Cardiac septum (tissue), 1 donor: Measurements from ENCODE around the gene IL11RA. TPM values are rescaled to one million over a fixed set of nuclear protein-coding genes. Genes with fewer than 3 reads are reported as not detected.

Experiments
- DNase-seq: peaks from one replicate; pipeline ENCODE4 v3.0.0-alpha.2; 2020; ENCODE audit warnings: low spot score
- intact Hi-C: fragments of 100-400 bp; cut with DNase I; formaldehyde crosslinking; loops from one replicate; pipeline ENCODE4 v1.14.0; 2022
- long read RNA-seq: library from polyadenylated mRNA; unstranded; transcript quantifications from one replicate; pipeline ENCODE4 v2.0.0, GENCODE V29; 2021
- total RNA-seq: library from RNA; stranded (reverse); fragmentation: NEBNext Ultra II Directional; extraction: Animal tissue kit (Norgen Biotek cat#: 25700); gene quantifications from one replicate; pipeline ENCODE4 v1.2.1, GENCODE V29; 2021
- donor health status: DM: no; HTN: no; CAD: no.

Gene IL11RA
- total RNA-seq: 59.4 TPM
- long read RNA-seq, transcript IL11RA-202 (13 exons, 1,700 nt): major isoform, 68 of 134 reads
- long read RNA-seq, partial matches to known transcripts: 21 of 134 reads
- long read RNA-seq, other reads (novel, unspliced or antisense): 40 of 134 reads

DNA sequence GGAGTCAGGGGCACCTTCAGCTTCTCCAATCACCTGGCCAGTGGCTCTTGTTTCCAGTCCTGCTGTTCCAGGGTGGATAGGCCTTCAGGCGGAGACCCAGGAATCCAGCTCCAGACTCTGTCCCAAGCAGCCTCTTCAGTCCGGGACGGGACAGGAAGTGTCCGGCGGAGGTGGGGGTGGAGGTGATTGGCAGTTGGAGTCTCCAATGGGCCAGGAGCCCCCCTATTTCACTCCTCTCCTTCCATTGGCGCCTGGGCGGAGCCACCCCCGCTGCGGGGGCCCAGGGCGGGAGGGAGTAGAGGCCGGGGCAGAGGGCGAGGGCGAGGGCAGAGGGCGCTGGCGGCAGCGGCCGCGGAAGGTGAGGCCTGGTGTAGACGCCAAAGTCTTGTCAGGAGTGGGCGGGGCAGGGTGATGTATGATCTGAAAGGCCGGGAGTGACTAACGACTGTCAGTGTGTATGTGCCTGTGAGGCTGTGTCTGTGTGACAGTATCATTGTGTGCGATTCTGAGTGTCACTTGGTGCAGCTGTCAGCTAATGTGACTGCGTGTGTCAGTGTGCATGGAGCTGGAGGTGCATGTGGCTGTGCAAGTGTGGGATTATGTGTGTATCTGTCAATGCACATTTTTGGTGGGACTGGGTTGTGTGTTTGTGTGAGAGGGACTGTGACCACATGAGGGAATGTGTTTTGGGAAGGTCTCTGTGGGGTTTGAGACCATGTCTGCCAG, at the start of gene IL11RA:
Gene IL11RA, plus strand, starts transcription at position 310 of the 726 bp plus-strand sequence. CDS start 3,033 bp downstream, outside the sequence.
- peak; percentile 94 for DNase-seq
- intact Hi-C loops: no loop called here

DNA sequence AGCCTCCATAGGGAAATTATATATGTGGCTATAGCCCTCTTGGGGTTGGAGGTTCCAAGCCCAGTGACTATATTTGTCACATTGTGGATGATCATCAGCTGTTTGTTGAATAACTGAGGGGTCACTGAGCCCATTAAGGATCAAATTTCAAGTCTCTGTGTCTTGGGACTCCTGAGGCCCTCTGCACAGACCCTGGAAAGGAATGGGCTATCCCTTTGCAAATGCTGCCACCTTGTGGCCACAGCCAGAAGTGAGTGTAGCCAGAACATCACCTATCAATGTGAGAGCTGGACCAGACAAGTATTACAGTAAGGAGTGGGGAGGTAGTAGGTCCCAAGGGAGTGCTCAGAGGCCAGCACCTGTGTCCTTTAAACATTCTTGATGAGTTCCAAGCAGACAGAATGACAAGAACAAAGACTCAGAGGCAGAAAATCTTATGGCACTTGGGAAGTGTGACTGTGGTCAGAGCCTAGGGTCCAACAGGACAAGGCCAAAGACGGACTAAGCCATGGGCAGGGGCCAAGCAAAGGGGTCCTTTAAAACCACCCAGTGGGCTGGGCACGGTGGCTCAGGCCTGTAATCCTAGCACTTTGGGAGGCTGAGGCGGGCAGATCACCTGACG, 48.3 kb upstream of the IL11RA start:
- peak; percentile 89 for DNase-seq
- intact Hi-C loops: loop anchor here (5.0 kb wide), 1 partner anchor 266 kb away; no protein-coding TSS in a partner anchor

DNA sequence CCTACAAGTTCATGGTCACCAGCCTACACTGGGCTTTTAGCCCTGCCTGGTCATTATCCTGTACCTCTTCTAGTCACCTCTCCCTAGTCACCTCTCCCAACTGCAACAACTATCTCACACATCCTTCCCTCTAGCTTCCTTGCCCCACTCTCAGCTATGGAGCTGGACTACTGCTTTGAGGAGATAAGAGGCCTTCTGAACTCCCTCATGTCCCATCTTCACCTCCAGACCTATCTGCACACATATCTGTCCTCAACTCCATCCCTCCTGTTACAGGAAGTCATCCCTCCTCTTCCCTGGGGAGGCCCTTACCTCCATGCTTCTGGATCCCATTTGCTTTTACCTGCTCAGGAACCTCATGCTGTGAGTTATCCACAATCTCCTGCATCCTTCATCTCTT, 45.8 kb upstream of the IL11RA start:
- intact Hi-C loops: no loop called here
- no peak for DNase-seq

DNA sequence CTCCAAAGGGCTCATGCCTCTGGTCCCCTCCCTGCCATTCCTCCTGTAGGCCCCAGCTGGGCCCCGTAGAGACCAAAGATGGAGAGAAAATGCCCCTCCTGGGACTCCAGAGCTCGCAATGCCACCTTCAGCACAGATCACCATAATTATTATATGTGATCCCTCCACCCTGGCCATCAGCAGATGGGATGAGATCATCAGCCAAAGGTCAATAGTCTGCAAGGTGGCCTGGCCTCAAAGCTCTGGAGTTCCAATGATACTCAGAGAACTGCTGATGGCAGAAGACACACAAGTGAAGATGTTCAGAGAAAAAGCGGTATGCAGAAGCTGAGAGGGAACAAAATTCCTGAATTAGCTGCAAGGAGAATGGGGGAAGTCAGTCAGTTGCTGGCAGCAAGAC, 45.1 kb upstream of the IL11RA start:
- intact Hi-C loops: no loop called here
- no peak for DNase-seq

DNA sequence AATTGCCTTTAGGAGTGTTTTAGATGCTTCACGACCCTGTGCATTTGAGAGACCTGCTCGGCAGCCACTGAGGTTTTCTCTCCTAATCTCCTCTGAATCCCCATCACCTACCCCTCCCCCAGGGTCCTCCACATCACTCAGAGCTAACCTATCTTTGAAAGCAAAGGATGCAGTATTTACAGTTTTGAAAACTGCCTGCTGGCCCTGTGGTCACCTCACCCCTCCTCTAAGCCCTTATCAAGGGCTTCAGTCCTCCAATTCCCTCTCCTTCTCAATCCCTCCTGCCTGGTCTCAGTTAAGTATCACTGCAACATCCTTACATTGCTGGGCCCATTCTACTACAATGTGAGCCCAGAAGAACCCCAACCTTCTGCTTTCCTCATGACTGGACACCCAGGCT, 44.7 kb upstream of the IL11RA start:
- intact Hi-C loops: no loop called here
- DNase-seq: no peak

DNA sequence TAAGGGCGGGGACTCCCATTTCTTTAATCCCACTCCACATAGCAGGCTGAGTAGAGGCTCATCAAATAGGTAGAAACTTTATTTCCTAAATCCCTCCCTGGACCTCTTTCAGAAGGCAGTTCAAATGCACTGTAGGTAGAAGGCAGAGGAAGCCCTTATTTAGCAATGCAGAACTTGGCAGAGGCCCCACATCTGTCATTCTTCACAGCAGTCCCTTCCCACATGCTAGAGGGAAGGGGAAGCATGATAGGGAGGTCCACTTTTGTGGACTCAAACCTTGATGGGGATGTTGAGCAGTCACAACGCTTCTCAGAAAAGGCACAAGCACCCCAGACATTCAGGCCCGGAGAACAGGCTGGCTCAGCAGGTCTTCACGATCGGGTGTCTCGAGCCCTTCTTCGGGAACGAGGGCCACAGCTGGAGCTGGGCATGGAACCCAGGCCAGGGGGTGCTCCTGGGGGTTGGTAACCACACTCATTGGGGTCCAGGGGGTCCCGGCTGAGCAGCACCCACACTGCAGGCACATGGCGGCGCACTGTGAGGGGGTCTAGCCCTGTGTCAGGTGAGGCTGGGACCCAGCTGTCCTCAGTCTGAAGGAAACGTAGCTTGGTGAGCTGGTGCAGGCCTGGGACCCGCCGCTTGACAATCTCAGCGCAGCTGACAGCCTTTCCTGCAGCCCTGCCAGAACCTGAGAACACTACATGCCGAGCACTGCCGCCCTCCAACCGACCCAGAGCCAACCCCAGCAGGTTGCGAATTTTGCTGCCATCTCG, 41.4 kb upstream of the IL11RA start:
- no peak for DNase-seq
- intact Hi-C loops: loop anchor here (5.0 kb wide), 2 partner anchors 37 to 153 kb away; partner anchors contain the start of genes DNAI1, FAM219A and GALT

DNA sequence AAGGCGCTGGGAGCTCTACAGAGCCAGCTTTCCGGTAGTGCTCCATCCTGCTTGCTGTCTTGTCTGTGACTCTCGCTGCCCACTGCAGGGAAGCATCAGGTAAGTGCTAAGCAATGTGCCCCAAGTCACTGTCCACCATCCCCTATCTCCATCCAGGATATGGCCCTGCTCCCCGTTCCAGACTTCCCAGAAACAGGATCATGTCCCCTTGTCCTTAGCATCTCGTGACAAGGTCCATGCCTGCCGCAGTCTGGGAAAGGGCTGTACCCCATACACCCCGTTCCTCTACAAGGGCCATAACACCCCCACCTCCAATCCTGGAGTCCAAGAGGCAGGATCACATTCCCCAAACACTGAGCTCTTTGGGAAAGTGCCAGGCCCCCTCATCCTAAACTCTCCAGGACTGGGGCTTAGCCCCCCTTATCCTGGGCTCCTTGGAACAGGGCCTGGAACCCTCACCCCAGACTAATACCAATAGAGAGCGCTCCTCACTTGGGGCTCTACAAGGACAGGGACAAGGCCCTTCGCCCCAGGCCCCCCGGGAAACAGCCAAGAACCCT, 40.7 kb upstream of the IL11RA start:
- intact Hi-C loops: loop anchor here (5.0 kb wide), 2 partner anchors 36 to 154 kb away; partner anchors contain the start of genes DNAI1, FAM219A and GALT

DNA sequence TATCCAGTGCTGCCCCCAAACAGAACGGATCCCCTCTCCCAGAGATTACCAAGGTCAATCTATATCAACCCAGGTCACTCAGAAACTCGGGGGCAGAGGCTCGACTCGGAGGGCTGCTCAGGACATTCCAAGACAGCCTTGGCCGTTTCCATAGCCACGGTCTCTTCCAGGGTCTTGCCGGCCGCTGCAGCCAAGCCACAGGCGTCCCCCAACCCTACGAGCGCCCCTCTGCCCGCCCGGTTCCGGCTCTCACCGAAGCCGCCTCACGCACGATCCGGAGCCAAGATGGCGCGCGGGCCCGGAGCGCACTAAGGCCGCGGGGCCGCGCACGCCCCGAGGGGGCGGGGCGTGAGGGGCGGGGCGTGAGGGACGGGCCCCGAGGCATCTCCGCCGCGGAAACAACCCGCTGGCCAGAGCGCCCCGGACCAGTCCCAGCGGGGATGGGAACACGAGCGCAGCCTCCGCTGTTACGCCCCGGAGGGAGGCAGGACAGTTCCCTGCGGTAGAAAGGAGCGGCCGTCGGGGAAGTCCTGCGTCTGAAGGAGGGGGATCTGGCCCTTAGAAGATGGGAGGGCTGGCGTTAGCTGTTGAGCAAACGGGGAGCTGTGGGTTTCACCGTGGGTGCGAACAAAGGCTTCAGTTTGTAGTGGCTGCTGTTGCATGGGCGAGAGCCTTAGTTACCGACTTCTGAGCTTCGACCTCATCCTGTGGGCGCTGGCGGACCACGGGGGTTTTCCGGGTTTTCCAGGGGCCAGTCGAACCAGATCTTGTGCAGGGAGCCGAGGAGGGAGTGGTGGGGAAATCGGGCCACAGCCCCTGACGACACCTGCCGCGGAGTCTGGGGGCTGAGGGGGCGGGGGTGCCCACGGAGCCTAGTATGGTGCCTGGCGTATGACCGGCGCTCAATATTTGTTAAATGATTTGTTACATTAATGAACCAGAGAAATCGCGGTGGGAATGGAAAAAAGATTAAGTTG, 39.9 kb upstream of the IL11RA start, which contains the start of gene RPP25L:
Gene RPP25L, minus strand, starts transcription at position 287 of the 977 bp plus-strand sequence. CDS start 801 bp downstream, outside the sequence.
- intact Hi-C loops: loop anchor here (1.0 to 5.0 kb wide), 3 partner anchors 8 to 155 kb away; partner anchors contain the start of genes DCTN3, DNAI1, FAM219A and GALT
- peak; percentile 94 for DNase-seq

More for the DNA sequence above, 40.7 kb upstream of the IL11RA start:
- DNase-seq: no peak

DNA sequence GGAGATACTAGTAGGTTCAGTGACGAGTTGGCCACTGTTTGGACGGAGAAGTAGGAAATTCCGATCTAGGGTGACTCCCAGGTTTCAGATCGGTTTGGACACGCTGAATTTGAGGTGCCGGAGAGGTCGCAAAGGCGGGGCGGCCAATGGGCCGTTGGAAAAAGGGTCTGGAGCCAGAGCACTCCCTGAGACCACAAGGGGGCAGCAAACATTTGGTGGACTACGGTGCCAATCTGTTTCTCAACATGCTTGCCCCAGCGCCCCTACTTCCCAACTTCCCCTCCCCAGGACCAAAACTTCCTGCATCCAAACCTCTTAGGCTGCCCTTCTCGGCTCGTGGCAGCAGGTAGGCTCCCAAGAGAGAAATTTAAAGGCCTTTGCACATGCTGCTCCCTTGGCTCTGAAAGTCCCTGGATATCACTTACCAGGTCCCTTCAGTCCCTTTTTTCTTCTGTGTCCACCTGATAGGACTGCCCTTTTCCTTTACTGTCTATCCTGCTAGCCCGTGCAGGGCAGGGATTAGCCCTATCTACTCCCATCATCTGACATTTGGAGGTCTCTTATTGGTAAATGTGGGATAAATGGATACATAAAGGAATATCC, 39.1 kb upstream of the IL11RA start:
- no peak for DNase-seq
- intact Hi-C loops: loop anchor here (1.0 to 5.0 kb wide), 4 partner anchors 7 to 156 kb away; partner anchors contain the start of genes DCTN3, DNAI1, FAM219A and GALT

DNA sequence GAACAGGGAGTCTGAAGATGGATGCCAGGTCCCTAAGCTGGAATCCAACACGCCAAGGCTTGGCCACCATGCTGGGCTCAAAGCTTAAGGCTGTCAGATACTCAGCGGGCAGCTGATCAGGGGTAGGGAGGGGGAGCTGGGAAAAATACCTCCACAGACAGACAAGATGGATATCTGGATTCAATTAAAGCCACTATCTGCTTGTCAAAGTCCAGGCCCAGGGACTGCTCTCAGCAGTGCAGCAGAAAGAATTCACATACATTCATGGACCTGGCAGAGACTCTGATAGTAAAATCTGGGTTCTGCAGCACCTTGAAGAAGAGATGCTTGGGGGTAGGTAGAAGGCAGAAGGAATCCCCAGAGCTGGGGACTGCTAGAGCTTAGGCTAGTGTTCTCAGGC, 36.9 kb upstream of the IL11RA start:
- no peak for DNase-seq
- intact Hi-C loops: no loop called here

DNA sequence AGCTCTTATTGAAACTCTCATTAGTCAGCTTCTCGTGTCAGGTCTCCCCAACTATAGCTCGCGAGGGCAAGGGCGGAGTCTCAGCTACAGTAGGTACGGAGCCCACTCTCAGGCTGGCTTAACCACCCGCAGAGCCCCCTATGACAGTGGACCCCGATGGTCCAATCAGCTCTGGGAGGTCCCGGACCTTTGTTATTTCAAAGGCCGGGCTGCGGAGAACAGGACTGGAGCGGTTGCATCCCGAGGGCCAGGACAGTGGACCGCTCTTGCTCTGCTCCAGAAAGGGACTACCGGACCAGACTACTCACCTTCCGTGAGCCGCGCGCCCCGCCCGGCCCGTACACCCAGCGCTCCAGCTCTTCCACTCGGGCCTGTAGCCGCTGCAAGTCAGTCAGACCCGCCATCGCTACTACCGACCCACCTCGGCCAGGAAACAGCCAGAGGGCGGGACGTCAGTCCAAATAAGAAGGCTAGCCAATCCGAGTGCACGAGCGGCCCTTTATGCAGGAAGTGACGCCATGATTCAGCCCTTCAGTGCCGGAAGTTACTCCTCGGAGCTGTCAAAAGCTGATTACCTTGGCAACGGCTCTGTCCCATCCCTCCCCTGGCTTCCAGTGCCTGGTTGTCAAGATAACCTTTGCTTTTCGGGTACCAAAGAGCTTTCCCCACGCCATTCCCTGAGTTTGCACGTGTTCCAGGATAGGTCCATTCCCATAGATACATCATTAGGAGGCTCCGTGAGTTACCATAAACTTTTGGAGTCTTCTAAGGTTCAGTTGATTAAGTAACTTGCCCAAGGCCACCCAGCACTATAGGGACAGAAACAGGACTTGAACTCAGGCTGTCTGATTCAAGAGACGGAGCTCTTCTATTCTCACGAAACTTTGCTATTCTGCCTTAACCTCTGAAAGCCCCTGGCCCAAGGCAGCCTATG, 31.7 kb upstream of the IL11RA start, which contains the start of gene DCTN3:
Gene DCTN3, minus strand, starts transcription at position 435 of the 934 bp plus-strand sequence. Its CDS starts 31 bp downstream, at position 404.
- intact Hi-C loops: loop anchor here (1.0 kb wide), 1 partner anchor 8 kb away; the partner anchor contains the start of gene RPP25L
- DNase-seq: peak; percentile 95

DNA sequence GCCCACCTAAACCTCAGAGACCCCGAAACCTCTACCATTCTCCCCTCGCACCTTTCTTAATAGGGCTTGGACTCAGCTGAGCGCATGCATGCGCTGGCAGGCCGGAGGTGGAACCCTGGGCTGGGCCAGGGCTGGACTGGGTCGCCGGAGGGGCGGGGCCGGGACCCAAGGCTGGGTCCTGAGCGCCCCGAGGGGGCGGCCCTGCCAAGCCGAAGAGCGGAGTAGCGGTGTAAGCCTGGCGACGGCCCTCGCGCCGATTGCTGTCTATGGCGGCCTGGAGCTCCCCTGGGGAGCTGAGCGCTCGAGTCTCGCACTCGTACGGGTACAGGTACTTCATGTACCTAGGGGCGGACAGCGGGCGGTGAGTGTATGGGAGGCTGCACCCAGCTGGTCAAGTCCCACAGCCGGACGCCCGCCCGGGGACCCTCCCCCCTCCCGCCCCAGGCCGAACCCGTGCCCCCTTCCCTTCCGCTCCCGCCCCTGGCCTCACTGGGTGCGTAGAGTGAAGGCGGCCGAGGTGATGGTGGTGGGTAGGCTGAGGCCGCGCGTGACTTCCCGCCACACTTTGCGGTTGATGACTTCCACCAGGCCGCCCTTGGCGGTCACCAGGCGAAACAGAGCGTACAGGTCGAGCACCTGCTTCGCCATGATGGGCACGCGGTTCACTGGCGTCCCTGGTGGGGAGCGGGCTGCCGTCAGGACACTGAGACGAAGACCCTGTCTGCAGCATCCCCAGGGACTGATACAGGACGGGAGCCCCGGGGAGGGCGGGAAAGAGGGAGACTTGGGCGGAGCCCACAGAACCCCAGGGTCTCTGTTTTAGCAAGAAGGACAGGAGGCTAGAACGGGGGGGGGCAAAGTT, 28.4 kb upstream of the IL11RA start:
- intact Hi-C loops: no loop called here
- no peak for DNase-seq

DNA sequence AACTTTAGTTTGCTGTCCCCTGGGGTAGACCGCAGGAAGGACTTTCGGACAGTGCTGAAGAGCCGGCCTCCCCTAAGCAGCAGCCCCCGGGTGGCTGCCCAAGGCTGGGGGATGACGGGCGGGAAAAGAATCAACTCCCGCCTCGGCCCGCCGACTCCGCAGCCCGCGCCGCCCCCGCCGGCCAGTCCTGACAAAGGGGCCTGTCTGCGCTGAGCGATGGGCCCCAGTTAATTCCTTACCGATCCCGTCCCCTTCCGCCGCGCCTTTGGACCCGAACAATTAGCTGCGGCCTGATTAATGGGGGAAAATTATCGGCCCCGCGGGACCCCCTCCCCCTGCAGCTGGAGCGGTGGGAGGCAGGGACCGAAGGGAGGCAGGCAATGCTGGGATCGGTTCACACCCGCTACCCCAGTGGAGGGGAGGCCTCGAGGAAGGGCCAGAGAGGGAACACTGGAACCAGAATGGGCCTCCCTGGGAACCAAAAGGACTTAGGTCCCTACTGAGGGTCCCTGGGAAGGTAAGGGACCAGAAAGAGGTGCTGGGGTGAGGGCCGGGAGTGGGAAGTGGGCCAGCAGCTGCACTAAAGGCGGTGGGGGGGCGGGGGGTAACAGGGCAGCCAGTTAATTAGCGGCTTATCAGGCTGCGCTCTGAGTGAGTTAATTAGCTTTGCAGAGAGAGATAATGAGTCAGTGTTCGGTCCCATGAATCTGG, 27.4 kb upstream of the IL11RA start:
- DNase-seq: no peak
- intact Hi-C loops: no loop called here

DNA sequence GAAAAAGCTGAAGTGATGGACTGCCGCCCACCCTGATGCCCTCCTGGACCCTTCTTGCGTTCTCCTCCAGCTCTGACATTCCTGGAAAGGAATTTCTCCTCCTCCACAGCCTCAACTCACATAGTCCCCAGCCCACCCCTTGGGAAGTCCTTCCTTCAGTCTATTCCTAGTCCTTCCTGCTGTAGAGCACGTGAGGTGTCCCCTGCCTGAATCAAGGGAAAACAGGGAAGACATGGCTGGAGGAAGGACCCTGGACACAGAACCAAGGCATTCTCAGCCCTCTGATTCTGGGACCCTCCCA, 26.8 kb upstream of the IL11RA start:
- no peak for DNase-seq
- intact Hi-C loops: no loop called here
